GM10248 (cell line): Measurements from ENCODE around the gene PRG2.

Experiments
- CTCF ChIA-PET: fragments of 300-600 bp; sonication (Branson Sonifier 250); formaldehyde crosslinking; extraction: SDS; loops from one replicate; lab custom pipeline; 2021; ENCODE audit warnings: antibody characterized with exemption; lab: Yijun Ruan, JAX
- POLR2A ChIA-PET: fragments of 350-650 bp; sonication (Branson Sonifier 250); formaldehyde crosslinking; extraction: SDS; loops from one replicate; lab custom pipeline; 2020; ENCODE audit warnings: antibody characterized with exemption; lab: Yijun Ruan, JAX
- DNase-seq: peaks from one replicate; pipeline ENCODE4 v3.0.0; 2012; ENCODE audit errors: extremely low spot score
- TF ChIP-seq, protein P1 (sequence below): IDR thresholded peaks from 2 replicates; pipeline ENCODE4 v1.5.1; 2012; ENCODE audit warnings: mild to moderate bottlenecking, low read depth; ENCODE audit errors: extremely low read depth, missing control alignments, control extremely low read depth

PRG2 gene

DNA sequence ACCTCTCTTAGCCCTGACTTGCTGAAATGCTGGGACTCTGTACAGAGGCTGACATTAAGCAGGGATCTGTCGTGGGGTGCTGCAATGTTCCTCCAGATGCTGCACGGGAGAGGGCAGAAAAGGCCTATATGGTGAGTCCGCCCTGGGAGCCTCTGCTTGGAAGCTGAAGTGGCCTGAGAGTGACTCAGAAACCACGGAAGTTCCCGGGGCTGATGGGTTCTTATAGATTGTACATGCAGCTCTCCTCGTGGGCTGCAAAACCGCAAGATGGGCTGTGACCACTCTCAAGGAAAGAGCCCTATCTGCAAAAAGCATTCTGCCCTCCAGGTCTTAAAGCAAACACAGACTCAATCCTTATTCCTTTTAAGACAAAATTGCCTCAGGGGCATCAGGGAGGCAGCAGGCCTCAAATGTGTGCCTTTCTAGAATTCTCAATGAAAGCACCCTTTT is 42.3 kb upstream of the PRG2 start:
- DNase-seq = no peak

DNA sequence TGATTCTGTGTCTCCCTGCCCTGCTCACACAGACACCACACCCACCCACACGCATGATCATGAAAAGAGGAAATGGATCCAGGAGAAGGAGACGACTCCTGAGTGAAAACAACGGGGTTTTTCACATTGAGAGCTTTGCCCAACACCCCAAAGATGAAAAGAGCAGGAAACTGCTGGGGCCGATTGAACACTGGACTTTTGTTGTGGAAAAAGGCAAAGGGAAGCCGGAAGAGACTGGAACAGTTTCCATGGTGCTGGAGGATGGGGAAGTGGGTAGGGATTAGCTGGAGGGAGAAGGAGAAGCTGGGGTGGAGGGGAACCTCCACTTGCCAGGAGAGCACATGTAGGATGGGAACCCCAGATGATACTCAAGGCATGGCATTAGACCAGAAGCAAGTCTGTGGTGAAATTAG is 41.7 kb upstream of the PRG2 start:
- no peak for DNase-seq
- ChIA-PET CTCF (interaction anchor here (0.9 to 18.0 kb wide), 5 partner anchors 22 to 70 kb away, joined by 3 to 160 read pairs (median 3); partner anchors contain the start of gene RTN4RL2), POLR2A (no interaction called here)
- TF ChIP-seq, protein P1, sequence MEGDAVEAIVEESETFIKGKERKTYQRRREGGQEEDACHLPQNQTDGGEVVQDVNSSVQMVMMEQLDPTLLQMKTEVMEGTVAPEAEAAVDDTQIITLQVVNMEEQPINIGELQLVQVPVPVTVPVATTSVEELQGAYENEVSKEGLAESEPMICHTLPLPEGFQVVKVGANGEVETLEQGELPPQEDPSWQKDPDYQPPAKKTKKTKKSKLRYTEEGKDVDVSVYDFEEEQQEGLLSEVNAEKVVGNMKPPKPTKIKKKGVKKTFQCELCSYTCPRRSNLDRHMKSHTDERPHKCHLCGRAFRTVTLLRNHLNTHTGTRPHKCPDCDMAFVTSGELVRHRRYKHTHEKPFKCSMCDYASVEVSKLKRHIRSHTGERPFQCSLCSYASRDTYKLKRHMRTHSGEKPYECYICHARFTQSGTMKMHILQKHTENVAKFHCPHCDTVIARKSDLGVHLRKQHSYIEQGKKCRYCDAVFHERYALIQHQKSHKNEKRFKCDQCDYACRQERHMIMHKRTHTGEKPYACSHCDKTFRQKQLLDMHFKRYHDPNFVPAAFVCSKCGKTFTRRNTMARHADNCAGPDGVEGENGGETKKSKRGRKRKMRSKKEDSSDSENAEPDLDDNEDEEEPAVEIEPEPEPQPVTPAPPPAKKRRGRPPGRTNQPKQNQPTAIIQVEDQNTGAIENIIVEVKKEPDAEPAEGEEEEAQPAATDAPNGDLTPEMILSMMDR = no peak

More for the DNA sequence above, 42.3 kb upstream of the PRG2 start:
- TF ChIP-seq, protein P1 = no peak
- POLR2A ChIA-PET = interaction anchor here (0.6 kb wide), 1 partner anchor 8 kb away, joined by 3 read pairs; no protein-coding TSS in a partner anchor
- CTCF ChIA-PET = interaction anchor here (0.9 to 18.0 kb wide), 4 partner anchors 21 to 69 kb away, joined by 3 to 160 read pairs (median 4); partner anchors contain the start of gene RTN4RL2

DNA sequence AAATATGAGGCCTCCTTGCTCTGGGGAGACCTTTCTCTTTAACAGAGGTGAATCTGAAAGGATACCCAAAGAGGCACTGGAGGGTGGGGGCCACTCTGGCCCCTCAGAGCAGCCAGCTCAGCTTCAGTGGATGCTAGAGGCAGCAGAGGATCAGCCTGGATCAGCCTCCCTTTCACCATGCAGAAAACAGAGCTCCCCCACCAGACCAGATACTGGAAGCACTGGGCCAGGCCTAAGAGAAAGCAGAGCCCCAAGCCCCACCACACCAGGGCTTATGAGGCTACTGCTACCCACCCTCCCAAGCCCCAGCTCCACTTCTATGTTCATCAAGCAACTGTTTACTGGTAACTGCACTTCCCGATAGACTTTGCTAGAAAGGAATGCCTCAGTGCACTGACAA is 40.5 kb upstream of the PRG2 start:
- no peak for DNase-seq

DNA sequence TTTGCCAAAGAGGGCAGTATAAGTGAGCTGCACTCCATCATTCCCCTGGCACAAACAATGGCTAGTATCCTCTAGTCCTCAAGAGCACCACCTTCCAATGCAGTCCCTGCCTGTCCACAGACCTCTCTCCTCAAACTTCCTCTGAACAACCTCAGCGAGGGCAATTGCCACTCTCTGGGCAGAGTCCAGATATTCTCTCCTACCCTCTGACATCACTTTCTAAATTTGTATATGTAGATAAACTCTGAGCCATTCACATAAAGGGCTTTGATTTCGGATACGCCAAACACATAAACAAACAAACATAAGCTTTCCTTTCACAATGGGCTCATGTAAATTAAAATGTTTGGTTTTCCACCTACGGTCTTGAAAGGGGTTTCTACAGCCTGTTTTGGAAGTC is 39.5 kb upstream of the PRG2 start:
- DNase-seq = no peak
- TF ChIP-seq, protein P1 = no peak
- ChIA-PET POLR2A (interaction anchor here (1.0 kb wide), 1 partner anchor 10 kb away, joined by 5 read pairs; no protein-coding TSS in a partner anchor), CTCF (interaction anchor here (1.0 to 18.0 kb wide), 9 partner anchors 9 to 215 kb away, joined by 3 to 160 read pairs (median 5); partner anchors contain the start of genes RTN4RL2 and SLC43A1)

More for the DNA sequence above, 40.5 kb upstream of the PRG2 start:
- ChIA-PET POLR2A (interaction anchor here (1.0 kb wide), 1 partner anchor 11 kb away, joined by 5 read pairs; no protein-coding TSS in a partner anchor), CTCF (interaction anchor here (0.9 to 18.0 kb wide), 13 partner anchors 10 to 214 kb away, joined by 3 to 160 read pairs (median 4); partner anchors contain the start of genes RTN4RL2 and SLC43A1)
- TF ChIP-seq, protein P1 = no peak

DNA sequence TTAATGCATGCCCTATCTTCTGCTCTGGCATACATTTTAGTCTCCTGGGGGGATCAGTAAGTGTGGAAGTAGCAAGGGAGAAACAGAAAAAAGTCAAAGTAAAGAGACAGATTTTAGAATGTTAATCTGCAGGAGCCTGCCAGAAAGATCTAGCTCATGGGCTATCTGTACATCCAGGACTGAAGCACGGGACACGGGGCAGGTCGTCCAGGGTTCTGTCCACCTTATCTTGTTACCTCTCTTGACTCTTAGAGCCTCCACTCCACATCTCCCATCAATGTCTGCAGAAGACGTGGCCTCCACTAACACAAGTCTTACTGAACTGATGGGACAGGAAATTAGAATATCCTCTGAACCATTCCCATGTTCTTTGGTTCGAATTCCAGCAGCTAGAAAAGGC is 38.2 kb upstream of the PRG2 start:
- TF ChIP-seq, protein P1 = no peak
- ChIA-PET POLR2A (no interaction called here), CTCF (interaction anchor here (1.3 to 18.0 kb wide), 5 partner anchors 8 to 139 kb away, joined by 3 to 160 read pairs (median 4); partner anchors contain the start of genes RTN4RL2 and UBE2L6)
- no peak for DNase-seq

DNA sequence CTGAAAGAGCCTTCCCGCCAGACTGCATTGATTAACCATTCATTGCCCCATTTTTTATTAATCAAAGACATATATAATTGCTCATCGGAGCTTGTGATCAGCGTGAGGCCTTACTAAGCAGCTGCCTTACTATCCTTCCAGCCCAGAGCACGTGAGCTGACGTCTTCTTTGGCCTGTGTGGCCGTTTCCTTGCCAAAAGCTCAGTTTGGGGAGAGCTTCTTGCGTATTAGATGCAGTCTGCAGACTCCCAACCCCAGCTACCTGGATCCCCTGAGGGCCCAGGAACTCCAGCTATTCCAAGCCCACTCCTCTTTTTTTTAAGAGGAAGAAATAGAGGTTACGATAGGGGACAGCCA is 37.3 kb upstream of the PRG2 start:
- CTCF ChIA-PET = interaction anchor here (1.3 to 18.0 kb wide), 5 partner anchors 9 to 140 kb away, joined by 3 to 160 read pairs (median 4); partner anchors contain the start of genes RTN4RL2 and UBE2L6

More for the DNA sequence above, 37.3 kb upstream of the PRG2 start:
- no peak for DNase-seq
- TF ChIP-seq, protein P1 = no peak
- POLR2A ChIA-PET = no interaction called here
